HG03460 (cell line): ENCODE data around the gene PLEKHM3.

Experiments
- ATAC-seq: cut with Tn5 transposase; IDR thresholded peaks from one replicate; pipeline ENCODE4 v1.9.1; 2021; ENCODE audit not compliant: unreplicated experiment

Gene PLEKHM3

DNA sequence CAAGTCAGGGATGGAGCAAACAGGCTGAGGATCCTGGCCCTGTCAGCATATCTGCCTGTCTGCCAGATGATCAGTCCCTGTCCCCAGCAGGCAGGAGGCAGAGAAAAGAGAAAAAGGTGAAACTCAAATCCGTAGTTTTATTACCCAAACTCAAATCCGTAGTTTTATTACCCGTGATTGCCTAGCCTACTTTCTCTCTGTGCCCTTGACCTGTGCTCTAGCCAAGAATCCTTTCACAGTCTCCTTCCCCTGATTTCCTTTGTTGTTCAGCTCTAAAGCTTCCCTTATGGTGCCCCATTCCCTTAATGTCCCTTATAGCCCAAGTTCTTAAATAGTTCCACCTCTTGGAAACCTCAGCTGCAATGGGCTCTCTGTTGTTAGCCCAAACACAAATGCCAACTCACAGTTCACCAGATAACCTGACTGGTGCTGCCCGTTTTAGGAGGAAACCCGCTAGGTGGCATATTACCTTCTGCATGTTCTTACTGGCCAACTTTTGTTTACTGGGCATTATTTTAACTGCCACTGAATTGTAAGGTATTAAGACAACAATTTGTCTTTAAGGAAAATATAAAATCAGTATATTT, 130.0 kb downstream of the PLEKHM3 start:
- no peak for ATAC-seq

GRCh38 chr2:207892716-207893402, 132.5 kb downstream of the PLEKHM3 start:
- no peak for ATAC-seq

- peak; percentile 70 for ATAC-seq
Observed at GRCh38 chr2:207891086-207891844, 134.1 kb downstream of the PLEKHM3 start.

- ATAC-seq = no peak
Observed at GRCh38 chr2:207887500-207887899, 137.8 kb downstream of the PLEKHM3 start.

DNA sequence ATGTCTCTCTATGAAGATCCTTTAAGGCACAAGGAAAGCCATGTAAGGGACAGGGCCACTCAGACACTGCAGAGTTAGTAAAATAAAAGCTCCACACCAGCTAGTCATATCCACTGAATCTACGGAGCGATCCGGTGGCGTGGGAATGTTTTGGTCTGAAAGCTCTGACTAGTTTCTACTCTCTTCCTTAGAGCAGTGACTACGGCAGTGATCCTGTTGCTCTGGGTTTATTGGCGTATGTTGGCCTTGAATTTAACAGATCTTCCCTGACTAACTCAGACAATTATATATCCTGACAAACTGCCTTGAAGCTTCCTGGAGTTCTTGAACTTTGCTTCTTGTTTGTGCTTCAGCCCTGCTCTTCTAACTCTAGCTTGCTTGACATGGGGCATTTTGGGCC, 140.3 kb downstream of the PLEKHM3 start:
- ATAC-seq = no peak

DNA sequence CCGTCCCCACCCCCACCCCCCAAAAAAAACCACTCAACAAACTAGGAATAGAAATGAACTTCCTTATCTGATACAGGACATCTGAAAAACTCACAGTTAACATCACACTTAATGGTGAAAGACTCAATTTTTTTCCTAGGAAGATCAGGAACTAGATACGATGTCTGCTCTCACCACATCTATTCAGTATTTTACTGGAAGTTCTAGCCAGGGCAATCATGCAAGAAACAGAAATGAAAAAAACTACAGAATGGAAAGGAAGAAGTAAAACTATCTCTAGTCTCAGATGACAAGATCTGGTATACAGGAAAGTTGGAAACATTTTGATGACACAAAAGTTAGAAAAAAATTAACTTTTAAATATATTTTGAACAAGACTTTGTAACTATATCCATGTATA, 141.2 kb downstream of the PLEKHM3 start:
- ATAC-seq = no peak

DNA sequence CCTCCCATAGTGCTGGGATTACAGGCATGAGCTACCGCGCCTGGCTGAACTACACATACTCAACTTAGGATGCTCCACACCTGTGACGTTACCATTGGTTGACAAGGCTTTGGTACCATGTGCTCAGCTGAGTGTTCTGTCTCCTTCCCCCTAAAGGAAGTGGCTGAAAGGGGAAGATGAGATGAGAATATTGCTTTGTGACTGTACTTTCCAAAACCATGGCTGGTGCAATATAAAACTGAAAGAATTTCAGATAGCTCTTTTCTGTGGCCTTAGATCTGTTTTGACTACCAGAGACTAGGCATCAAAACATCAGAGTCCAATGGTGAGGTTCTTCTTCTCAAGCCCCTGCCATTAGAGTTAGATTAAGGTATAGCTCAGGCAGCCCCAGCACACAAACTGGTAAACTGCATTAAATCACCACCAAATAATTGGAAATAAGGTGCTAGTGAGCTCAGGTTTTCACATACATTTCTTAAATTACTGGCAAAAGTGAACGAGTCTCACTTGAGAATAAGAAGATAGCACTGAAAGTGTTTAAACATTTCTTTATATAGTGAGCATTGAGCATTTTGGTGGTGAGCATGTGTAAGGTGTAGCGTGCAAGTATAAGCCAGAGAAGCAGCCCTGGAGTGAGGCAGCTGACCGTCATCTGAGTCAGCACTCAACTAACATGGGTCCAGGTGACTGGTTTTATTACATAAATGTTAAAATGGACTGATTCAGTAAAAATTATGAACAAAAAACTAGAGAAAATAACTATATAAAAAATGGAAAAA, 142.1 kb downstream of the PLEKHM3 start:
- ATAC-seq = peak; percentile 69

DNA sequence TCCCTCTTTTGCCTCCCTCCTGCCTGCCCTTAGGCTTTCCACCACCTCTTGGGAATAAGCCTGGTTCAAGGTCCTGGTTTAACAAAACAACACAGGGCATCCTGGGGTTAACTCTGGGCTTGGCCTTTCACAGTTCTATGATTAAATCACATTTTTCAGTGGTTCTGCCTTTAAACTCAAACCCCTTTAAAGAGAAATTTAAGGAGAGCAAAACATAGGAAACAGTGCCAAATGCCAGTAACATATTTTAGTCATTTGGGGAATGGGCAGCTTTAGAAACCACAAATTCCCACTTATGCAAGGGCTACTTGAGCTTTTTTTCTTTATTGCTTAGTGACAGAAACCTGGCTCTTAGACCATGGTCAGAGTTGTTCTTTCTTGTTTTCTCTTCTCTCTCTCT, 143.4 kb downstream of the PLEKHM3 start:
- no peak for ATAC-seq

- no peak for ATAC-seq
Observed at GRCh38 chr2:207879536-207879935, 145.8 kb downstream of the PLEKHM3 start.

DNA sequence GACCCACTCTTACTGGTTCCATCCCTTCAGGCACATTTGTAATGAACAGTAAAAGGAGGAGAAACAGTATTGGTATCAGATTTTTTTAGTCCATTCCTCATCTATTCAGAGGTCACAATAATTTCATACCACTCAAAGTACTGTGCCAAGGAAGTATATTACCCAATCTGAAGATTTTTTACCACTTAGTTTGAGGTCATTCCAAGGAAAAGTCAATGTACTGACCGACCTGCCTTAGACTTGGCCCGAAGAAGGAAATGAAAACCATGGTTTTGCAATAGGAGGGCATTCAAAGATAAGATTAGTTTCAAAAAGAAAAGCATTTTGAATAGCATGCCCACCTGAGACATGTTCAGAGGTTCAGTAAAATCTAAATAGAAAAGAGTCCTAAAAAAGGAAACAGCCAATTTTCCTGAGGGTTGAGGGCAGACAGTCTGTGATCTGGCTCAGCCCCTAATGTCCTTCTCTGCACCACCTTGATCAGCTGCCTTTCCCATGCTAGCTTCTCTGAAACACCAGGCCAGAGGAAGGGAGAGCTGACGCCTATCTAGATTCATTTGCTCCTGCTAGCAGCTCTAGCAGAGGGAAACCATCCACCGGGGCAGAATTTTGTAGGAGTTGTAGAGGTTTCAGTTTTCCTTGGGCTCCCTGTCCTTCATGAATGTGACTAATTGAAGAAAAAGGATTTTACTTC, 148.3 kb downstream of the PLEKHM3 start:
- no peak for ATAC-seq

GRCh38 chr2:207875473-207876212, 149.7 kb downstream of the PLEKHM3 start:
- no peak for ATAC-seq

GRCh38 chr2:207873794-207874193, 151.5 kb downstream of the PLEKHM3 start:
- ATAC-seq = peak; percentile 81

DNA sequence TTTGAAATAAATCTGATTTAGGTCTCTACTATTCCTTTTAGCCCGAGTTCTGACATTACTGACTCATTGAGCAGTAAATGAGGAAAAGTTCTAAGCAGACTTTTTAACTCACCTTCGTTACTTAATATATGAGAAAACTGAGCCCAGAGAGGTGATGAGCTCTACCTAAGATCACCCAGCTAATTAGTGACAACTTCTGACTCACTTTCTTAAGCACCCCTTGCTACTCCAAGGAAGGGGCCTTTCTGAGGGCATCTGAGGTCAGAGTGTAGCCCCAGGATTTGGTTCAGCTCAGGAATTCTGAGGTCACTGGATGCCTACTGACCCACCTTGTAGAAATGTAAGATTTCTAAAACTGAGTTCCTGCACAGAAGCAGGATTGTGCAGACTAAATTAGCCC, 153.4 kb downstream of the PLEKHM3 start:
- ATAC-seq = no peak

- no peak for ATAC-seq
Observed at GRCh38 chr2:207871506-207871905, 153.8 kb downstream of the PLEKHM3 start.

DNA sequence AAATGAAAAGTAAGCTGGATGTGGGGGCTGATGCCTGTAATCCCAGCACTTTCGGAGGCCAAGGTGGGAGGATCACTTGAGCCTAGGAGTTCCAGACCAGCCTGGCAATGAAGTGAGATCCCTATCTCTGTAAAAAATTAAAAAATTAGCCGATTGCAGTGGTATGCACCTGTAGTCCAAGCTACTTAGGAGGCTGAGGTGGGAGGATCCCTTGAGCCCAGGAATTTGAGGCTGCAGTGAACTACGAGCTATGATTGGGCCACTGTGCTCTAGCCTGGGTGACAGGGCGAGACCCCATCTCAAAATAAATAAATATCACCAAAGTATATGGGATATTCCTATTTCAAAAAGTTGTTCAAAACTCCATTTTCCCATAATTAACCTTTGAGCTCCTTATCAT, 154.5 kb downstream of the PLEKHM3 start:
- ATAC-seq = no peak

DNA sequence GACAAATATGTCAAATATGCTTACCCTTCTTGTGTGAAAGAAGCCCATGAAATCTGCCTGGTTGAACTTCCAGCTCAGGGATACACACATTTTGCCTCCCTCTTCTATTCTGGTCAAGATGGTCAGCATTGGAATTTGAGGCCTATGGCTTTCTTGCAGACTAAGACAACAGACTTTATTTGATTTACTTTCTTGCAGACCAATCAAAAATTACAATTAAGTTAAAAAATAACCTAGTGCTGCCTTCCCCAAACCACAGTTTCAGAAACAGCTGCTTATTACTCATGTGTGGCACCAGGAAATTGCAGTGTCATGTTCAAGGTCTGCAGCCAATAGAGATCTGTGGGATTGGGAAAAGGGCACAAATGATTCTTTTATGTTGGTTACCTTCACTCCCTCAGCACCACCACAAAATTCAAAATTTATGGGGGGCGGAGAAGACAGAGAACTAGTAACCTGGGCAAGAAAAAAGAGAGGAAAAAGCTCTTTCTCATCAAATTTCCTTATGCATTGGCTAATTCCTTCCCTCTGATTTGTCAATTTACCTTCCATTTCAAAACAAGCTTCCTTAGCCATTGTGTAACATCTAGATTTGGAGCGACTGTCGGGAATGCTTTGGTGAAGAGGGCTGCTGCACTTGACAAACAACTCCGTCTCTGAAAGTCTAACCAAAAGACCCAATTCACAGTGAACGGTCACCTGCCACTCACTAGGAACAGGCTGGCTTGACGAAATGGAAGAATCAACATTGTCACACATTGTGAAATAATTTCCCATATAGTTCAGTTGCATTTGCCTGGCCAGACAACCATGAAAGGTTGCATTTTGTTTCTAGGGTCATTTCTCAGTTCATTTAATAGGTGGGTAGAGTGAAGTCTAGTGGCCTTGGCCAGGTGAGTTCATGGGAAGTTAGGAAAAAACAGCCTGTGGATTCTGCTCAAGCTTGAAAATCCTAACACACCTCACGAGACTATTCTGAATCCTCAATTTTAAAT, 155.2 kb downstream of the PLEKHM3 start:
- ATAC-seq = peak; percentile 62

DNA sequence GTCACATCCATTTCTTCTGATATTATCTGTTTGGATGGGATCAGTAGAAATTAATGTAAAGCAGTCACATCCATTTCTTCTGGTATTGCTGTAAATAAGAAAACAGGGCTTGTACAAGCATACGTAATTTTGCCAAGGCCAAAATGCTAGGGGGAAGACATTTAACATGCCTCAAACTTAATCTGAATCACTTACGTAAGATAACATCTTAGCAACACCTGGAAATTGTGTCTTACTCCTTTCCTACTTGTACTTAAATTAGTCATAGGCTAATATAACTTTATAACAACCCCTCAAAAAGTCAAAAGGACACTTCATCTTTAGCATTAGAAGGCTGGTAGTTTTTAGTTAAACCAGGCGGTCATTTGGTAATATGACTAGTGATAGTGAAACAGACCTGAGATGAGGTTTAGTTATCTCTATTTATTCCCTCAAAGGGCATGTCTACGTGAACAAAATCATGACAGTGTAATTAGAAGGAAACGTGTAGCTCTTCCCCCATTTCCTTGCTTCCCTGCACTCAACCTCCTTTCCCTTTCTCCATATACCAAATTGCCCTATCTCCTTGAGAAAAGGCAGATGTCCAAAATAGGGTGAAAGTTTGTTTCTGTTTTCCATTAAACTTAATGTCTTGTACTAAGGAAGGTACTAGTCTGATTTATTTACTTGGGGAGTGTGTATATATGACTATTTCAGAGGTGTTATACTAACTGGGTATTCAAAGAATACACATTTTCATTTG, 156.3 kb downstream of the PLEKHM3 start:
- no peak for ATAC-seq

- no peak for ATAC-seq
Observed at GRCh38 chr2:207867905-207868304, 157.4 kb downstream of the PLEKHM3 start.
